DMS53 treated with DMSO at 0.1 percent for 48 hours (cell line): ENCODE results near the gene NTRK3.

Source experiments
- DNase-seq: peaks from one replicate; lab custom pipeline; 2025; ENCODE audit not compliant: unreplicated experiment; lab: John Stamatoyannopoulos, UW

NTRK3 gene

DNA sequence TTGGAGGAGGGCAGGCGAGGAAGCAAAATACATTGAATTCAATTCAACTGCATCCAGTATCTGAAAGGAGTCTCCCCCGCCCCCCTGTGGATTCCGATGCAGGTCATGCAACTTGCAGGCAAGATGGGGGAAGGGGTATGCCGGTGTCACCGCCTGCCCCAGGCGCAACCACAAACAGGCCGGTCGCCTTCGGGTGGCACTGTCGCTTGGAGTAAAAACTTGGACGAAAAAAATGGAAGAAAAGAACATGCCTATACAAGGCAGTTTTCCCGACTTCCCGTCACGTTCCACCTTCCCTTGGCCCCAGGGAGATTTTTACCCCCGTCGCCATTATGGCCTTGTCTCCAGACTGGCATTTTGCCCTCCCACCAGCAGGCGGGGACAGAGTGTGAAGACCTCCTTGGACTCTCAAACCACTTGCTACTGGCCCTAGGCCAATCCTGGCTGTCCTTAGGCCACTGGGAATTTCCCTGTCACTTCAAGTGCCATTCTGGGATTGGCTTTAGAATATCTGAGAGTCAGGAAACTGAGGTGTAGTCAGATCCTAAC lies 1.6 kb upstream of the NTRK3 start:
- DNase-seq, result no peak

GRCh38 chr15:88257311-88258092 lies 963 bp upstream of the NTRK3 start:
- no peak for DNase-seq

DNA sequence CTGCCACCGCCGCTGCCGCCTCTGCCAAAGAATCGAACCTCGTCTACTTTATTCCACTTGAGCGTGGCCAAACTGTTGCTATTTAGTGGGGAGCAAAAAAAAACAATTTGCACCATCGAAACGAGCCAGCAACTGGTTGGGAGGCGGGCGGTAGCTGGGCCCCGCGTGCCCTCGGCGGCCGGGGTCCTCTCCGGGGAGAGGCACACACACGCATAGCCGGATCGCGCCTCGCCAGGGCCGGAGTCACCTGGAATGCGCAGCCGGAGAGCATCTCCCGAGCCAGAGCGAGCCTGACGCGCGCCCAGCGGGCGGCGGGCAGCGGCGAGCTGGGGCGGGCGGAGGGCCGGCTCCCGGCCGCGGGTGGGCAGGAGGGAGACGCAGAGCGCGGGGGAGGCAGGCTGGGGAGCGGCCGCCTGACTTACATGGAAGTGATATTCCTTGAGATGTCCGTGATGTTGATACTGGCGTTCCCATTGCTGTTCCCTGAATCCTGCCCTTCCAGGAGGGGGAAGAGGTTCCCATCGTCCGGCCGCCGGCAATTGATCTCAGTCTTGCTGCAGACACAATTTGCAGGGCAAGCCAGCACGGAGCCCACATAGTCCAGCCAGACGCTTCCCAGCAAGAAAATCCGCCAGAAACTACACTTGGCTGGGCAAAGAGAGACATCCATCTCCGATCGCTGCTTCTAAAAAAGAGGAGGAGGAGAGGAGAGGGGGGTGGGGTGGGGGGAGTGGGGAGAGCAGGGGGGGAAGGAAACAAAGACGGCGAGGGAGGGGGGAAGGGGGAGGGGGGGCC lies 858 bp downstream of the NTRK3 start:
- DNase-seq, result no peak

DNA sequence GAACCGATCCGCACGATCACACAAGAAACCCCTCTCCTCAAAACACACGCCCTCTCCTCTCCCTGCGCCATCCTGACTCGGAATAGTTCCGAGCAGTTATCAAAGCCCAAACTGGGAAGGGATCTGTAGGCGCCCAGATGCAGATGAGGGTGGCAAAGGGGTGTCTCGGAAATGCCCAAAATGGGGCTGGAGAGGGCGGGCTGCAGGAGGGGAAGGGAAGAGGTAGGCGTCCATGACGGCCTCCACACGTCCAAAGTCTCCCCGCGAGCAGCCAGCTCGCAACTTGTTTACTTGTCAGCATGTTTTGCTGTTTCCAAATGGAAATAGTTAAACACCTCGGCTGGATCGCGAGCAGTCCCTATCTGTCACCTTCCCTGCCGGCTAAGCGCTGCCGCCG lies 1.5 kb downstream of the NTRK3 start:
- DNase-seq, result no peak

- DNase-seq, result no peak
Measured at GRCh38 chr15:88252441-88252840, 4.1 kb downstream of the NTRK3 start.

DNA sequence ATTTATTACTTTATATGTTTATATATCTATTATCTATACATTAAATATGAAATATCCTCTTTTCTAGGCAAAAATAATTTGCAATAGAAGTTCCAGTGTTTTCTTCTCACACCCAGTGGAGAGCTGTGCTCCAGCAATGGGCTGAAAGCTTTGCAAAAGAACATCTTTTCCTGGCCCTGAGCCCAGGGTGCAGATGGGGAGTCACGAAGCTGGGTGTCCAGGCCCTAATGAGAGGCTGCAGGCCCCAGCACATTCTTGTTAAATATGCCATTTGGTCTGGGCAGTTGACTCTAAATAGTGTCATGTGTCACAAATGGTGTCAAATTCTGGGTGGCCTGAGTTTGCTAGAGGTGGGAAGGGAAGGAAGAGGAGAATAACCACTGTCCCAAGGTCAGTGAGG lies 5.7 kb downstream of the NTRK3 start:
- no peak for DNase-seq

GRCh38 chr15:88249220-88249619 lies 7.3 kb downstream of the NTRK3 start:
- DNase-seq, result no peak

DNA sequence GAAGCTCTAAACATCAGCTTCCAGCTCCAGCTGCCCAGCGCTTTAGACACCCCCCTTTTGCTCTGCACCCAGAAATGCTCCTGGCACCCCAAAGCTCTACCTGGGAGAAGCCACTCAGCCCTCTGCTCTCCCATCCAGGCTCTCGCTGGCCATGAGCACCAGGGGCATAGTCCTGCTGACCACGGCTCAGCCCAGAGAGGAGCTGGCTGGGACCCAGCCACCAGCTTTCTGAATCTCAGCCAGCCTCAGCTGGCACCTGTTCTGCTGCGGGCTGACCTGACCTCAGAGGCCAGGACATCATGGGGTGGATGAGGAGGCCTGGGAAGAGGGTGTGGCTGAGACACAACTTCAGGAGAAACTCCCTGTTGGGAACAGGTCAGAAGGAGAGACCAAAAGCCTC lies 8.6 kb downstream of the NTRK3 start:
- no peak for DNase-seq

GRCh38 chr15:88246666-88247446 lies 9.7 kb downstream of the NTRK3 start:
- DNase-seq, result no peak

GRCh38 chr15:88246081-88246480 lies 10.5 kb downstream of the NTRK3 start:
- DNase-seq, result no peak

GRCh38 chr15:88243895-88244787 lies 12.4 kb downstream of the NTRK3 start:
- no peak for DNase-seq

DNA sequence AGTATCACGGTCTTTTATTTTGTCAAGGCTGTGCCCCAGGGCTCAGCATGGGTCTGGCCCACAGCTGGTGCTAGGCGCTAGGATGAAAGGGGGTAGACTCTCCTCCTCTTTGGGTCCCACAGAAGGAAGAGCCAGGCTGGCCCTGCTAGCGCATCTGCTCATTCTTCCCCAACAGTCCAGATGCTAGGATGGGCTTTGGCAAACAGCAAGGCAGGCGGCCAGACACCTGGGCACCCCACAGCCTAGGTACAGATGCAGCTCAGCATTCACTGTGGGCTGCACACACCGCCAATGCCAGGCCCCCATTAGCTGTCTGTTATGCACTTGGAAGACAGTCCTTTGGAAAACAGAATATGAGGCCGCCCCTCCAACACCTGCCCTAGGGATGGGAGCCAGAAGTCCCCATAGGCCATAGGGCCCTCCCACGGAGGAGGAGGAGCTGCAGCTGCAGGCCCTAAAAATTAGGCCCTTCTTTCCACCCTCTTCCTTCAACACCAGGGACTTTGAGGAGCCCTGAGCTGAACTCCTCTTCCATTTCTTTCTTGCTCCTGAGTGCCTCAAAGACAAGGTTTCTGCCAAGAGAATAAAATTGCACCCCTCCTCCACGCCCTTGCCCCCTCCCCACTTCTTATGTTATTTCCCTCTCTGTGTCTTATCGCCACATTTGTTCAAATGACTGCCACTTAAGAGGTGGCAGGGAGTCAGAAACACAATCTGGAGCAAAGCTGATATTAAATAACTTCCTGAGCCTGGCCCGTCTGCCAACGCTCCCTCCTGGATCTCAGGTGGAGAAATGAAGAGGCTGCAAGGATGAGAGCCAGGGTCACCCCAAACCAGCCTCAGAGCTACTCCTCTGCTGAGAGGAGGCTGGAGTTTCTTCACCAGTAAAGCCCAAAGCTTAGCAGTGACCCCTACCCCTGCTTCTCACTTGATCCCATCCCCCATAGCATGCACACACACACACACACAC lies 13.7 kb downstream of the NTRK3 start:
- no peak for DNase-seq

DNA sequence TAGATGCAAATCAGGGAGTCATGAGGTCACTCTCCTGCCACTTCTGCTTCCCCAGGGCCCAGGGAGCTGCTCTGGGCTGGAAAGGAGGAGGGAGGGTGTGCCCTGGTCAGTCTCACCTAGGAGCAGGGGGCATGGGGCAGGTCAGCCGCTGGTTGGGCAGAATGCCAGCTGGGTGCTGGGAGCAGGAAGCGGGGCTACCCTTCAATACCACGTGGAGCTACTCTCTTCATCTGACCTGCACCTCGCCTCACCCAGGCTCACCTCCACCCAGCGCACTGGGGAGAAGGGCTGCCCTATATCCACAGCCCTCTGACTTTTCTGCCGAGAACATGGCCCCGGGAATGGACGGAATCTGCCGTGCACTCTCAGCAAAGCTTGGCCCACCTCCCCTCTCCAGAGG lies 15.1 kb downstream of the NTRK3 start:
- DNase-seq, result no peak

GRCh38 chr15:88241060-88241459 lies 15.5 kb downstream of the NTRK3 start:
- DNase-seq, result no peak

- no peak for DNase-seq
Measured at GRCh38 chr15:88239594-88239993, 16.9 kb downstream of the NTRK3 start.

GRCh38 chr15:88238618-88239430 lies 17.7 kb downstream of the NTRK3 start:
- DNase-seq, result no peak

GRCh38 chr15:88234711-88235110 lies 21.8 kb downstream of the NTRK3 start:
- no peak for DNase-seq

GRCh38 chr15:88233921-88234320 lies 22.6 kb downstream of the NTRK3 start:
- no peak for DNase-seq
